Aorta (tissue), 5 donors: ENCODE measurements around the gene MUC5AC. TPM values are rescaled to one million over a fixed set of nuclear protein-coding genes. Genes with fewer than 3 reads are reported as not detected.

ENCODE experiments used
- ATAC-seq: fragments of 200-7000 bp; cut with Tn5 transposase; one replicate; pipeline ENCODE4 v1.9.1; 2022; ENCODE audit warnings: moderate library complexity; ENCODE audit not compliant: low FRiP score
- DNase-seq, 2 donors: peaks; one replicate each; pipeline ENCODE4 v3.0.0-alpha.2; 2020
- H3K27ac ChIP-seq, 2 donors: one replicate each; pipeline ENCODE4 v1.5.1; 2013; ENCODE audit warnings: low read length in 2 of 2, mild to moderate bottlenecking in 2 of 2, moderate library complexity in 2 of 2, control low read depth in 1 of 2, inconsistent platforms in 1 of 2, low read depth in 1 of 2
- H3K27me3 ChIP-seq, 2 donors: one replicate each; pipeline ENCODE4 v1.6.1; 2013; ENCODE audit warnings: control low read depth in 1 of 2, low read length in 1 of 2, mild to moderate bottlenecking in 1 of 2, moderate library complexity in 1 of 2; ENCODE audit not compliant: insufficient read depth in 2 of 2, control insufficient read depth in 1 of 2
- H3K36me3 ChIP-seq, 2 donors: one replicate each; pipeline ENCODE4 v1.6.1; 2013; ENCODE audit warnings: control low read depth in 1 of 2, low read length in 1 of 2, mild to moderate bottlenecking in 1 of 2; ENCODE audit not compliant: insufficient read depth in 2 of 2, control insufficient read depth in 1 of 2
- H3K4me1 ChIP-seq, 2 donors: one replicate each; pipeline ENCODE4 v1.6.1; 2013; ENCODE audit warnings: low read length in 2 of 2, control low read depth in 1 of 2, mild to moderate bottlenecking in 1 of 2, moderate library complexity in 1 of 2; ENCODE audit not compliant: insufficient read depth in 2 of 2, control insufficient read depth in 1 of 2
- H3K4me3 ChIP-seq, 2 donors: one replicate each; pipeline ENCODE4 v1.5.1; 2013; ENCODE audit warnings: low read length in 2 of 2, control low read depth in 1 of 2, mild to moderate bottlenecking in 1 of 2
- H3K9me3 ChIP-seq: one replicate; pipeline ENCODE4 v1.6.1; 2013; ENCODE audit warnings: mild to moderate bottlenecking, low read length; ENCODE audit not compliant: control insufficient read depth
- WGBS, 2 donors: extraction: QIAGEN DNeasy Blood & Tissue Kit; methylation state at CpG; one replicate each; pipeline ENCODE4 v1.1.7; 2013; 5-methylcytosine and 5-hydroxymethylcytosine counted together
- intact Hi-C, 2 donors: fragments of 100-400 bp; cut with DNase I; formaldehyde crosslinking; loops; one replicate each; pipeline versions ENCODE4 v1.14.2 to v1.15.0; 2022
- polyA plus RNA-seq, 2 donors: library from polyadenylated mRNA; stranded (reverse); fragments of 200-250 nt; gene quantifications; one replicate each; pipeline ENCODE4 v1.2.3, GENCODE V29; 2013
- total RNA-seq, 2 donors: library from RNA; stranded (reverse); fragmentation: NEBNext Ultra II Directional; extraction: Animal tissue kit (Norgen Biotek cat#: 25700); gene quantifications; one replicate each; pipeline ENCODE4 v1.2.1, GENCODE V29; 2021
- donor health status: healthy with polysubstance abuse.
- donor health status: Bipolar disorder and iron deficiency.
- donor health status: DM: no; HTN: no; CAD: no.
- donor health status: DM: no; HTN: no; CAD: no.
- donor health status: DM: yes; HTN: yes; CAD: no.

The MUC5AC gene
- total and polyA plus RNA-seq, 4 donors: 0.05 TPM; not detected in 3

DNA sequence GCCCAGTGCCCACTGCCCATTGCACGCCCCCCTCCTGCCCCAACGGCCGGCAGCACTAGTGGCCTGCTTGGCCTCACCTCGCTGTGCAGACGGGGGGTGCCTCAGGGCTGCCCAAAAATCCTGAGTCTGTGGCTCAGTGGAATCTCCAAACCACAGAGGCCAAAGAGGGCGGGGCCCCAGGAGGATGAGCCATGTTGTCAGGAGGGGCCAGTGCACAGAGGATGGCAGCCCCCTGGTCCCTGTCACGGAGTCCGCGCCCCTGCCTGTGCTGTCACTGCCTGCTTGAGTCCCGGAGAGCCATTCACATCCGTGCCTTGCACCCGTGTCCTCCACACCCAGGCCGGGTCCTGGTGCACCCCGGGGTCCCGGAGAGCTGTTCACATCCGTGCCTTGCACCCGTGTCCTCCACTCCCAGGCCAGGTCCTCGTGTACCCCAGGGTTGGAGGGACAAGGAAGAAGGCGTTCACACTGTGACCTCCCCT lies 36.4 kb upstream of the MUC5AC start:
- no peaks in the 10 kb centered on the region for H3K36me3 ChIP-seq
- no peaks in the 10 kb centered on the region for H3K4me1 ChIP-seq
- H3K27ac ChIP-seq: no peak overlapping the region
- DNase-seq (peak; percentile 41 to 69), ATAC-seq (peak; percentile 24)
- intact Hi-C loops: no loop called here
- WGBS, 2 donors: 84 to 86% methylated on average over 19 of the region's 19 CpGs
- H3K4me3 ChIP-seq: no peak overlapping the region
- no peaks in the 10 kb centered on the region for H3K9me3 ChIP-seq
- no peaks in the 10 kb centered on the region for H3K27me3 ChIP-seq

DNA sequence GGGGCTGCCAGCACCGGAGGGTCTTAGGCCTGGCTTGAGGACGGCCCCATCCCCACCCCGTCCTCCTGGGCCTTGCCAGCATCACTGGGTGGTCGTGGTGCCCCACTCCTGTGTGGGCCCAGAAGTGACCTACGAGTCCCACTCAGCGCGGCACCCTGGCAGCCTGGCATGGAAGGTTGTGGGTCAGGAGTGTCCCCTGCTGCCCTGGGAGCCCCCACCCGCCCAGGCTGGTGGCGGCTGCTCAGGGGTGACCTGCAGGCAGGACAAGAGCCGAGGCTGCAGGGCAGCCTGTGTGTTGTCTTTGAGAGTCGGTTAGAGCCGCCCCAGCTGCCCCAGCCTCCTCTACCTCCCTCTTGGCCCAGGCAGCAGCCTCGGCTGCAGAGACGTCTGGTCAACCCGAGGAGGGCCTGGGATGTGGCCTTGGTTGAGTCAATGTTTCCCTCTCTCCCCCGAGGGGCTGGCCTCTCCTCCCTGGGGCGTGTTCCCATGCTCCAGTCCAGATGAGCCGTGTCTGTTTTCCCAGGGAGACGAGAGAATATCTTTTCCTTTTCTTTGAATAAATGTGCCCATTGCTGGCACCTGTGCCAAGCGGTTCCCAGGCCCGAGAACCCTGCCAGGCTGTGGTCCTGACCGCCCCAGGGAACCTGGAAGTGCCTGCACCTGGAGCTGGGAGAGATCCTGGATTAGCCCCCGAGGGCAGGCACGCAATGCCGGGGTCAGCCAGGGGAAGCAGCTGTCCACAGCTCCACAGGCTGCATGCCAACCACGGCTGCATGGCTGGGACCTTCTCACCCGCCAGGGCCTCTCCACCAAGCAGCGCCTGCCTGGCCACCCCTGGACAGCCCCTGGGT lies 35.7 kb upstream of the MUC5AC start:
- intact Hi-C loops: no loop called here
- no peak overlapping the region for H3K4me3 ChIP-seq
- WGBS, 2 donors: 64% methylated on average over 26 to 28 of the region's 28 CpGs
- H3K36me3 ChIP-seq: no peaks in the 10 kb centered on the region
- H3K9me3 ChIP-seq: no peaks in the 10 kb centered on the region
- ATAC-seq: no peak
- H3K27me3 ChIP-seq: no peaks in the 10 kb centered on the region
- no peaks in the 10 kb centered on the region for H3K4me1 ChIP-seq
- DNase-seq: peak; percentile 35 to 68
- H3K27ac ChIP-seq: no peak overlapping the region

GRCh38 chr11:1122664-1123002 lies 35.1 kb upstream of the MUC5AC start:
- Histone ChIP-seq H3K27me3 (no peaks in the 10 kb centered on the region), H3K4me3 (no peak overlapping the region), H3K27ac (no peak overlapping the region), H3K4me1 (no peaks in the 10 kb centered on the region), H3K9me3 (no peaks in the 10 kb centered on the region), H3K36me3 (no peaks in the 10 kb centered on the region)
- WGBS, 2 donors: 76 to 80% methylated on average over 7 of the region's 7 CpGs
- DNase-seq (no peak), ATAC-seq (no peak)
- intact Hi-C loops: no loop called here

DNA sequence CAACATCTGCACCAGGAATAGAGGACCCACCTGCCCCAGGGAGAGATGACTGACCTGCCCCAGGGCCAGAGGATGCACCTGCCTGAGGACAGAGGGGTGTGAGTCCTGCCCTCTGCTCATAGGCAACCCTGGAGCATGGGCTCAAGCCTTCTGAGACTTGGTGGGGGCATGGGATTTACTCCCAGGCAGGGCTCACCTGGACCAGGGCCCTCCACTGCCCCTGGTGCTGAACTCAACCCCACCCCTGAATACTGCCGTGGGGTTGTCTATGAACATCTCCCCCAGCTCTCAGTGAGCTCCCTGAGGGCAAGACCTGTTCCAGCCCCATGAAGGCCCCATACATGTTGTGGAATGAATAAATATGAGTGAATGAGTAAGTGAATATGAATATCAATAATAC lies 33.8 kb upstream of the MUC5AC start:
- Histone ChIP-seq H3K4me1 (no peaks in the 10 kb centered on the region), H3K36me3 (no peaks in the 10 kb centered on the region), H3K27me3 (no peaks in the 10 kb centered on the region), H3K27ac (no peak overlapping the region), H3K4me3 (no peak overlapping the region), H3K9me3 (no peaks in the 10 kb centered on the region)
- DNase-seq (peak in 1 of 2 donors; percentile 40), ATAC-seq (no peak)
- intact Hi-C loops: no loop called here
- WGBS, 2 donors: 84 to 86% methylated on average over 1 of the region's 1 CpG

DNA sequence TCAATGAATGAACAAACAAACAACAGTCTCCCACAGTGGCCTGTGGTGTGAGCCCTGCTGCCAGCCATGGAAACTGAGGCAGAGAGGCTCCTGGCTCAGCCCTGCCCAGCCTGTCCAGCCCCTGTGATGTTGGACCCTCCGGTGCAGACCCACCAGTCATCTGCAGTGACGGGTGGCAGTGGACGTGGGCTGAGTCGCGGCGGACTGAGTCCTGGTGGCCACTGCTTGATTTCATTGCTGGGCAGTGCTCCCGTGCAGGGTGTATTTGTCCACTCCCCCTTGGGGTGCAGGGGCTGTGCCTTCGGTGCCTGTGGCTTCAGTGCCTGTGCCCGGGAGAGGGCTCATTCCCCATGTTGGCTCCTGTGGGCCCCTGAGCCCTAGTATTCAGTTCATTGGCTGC lies 31.9 kb upstream of the MUC5AC start:
- no peak overlapping the region for H3K27ac ChIP-seq
- no peak for ATAC-seq
- no peaks in the 10 kb centered on the region for H3K4me1 ChIP-seq
- H3K36me3 ChIP-seq: no peaks in the 10 kb centered on the region
- no peaks in the 10 kb centered on the region for H3K27me3 ChIP-seq
- no peaks in the 10 kb centered on the region for H3K9me3 ChIP-seq
- H3K4me3 ChIP-seq: no peak overlapping the region
- 93% methylated on average over 9 of the region's 9 CpGs for WGBS, 2 donors
- intact Hi-C loops: no loop called here
- peak in 1 of 2 donors; percentile 43 for DNase-seq

DNA sequence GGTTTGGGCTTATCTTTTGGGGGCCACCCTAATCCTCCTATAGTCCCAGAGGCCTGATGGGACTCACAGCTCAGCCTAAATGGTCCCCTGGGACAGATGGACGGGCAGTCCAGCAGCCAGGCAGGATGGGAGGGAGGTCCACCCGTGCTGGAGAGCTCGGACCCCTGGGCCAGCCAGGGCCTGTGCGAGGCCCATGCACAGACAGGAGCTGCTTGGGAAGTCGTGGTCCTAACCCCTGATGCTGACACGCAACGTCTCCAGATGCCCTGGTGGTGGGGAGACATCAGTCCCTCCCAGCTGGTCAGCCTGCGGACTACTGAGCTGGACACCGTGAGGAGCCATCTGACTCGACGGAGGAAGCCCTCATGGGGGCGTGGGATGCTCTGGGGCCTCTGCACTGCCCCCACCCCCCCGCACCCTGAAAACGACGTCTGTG lies 31.2 kb upstream of the MUC5AC start:
- Histone ChIP-seq H3K9me3 (no peaks in the 10 kb centered on the region), H3K36me3 (no peaks in the 10 kb centered on the region), H3K4me3 (no peak overlapping the region), H3K27me3 (no peaks in the 10 kb centered on the region), H3K27ac (no peak overlapping the region), H3K4me1 (no peaks in the 10 kb centered on the region)
- intact Hi-C loops: no loop called here
- DNase-seq: peak; percentile 25 to 32
- 81 to 83% methylated on average over 15 of the region's 15 CpGs for WGBS, 2 donors
- no peak for ATAC-seq

DNA sequence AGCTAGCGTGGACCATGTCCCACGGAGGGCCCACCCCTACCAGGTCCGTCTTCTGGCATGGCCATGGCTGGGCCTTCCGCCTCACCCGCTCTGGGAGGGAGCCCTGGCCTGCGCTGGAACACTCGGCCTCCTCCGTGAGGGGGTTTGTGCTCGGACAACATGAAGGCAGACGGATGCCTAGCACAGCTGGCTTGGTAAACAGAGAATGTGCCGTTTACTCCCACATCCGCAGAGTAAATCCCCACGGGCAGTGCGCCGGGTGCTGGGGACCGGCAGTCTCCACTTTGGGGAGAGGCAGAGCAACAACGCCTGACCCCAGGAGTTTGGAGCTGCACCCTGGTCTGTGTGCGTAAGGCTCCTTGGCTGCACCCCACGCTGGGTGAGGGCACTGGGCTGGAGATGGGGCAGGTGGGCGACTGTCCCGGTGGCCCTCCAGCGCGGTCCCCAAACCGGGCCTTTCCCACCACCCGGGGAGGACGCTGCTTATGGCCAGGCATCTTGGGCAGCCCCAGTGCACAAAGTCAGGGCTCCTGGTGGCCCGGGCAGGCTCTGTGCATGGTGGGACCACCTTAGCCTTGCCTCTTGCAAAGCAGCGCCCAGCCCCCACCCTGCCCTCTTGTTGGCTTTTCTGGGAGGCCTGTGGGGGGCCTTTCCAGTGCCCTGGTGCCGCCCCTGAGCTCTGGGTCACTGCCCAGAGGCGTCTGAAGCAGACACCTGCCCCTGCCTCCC lies 30.7 kb upstream of the MUC5AC start:
- intact Hi-C loops: no loop called here
- Histone ChIP-seq H3K4me1 (no peaks in the 10 kb centered on the region), H3K36me3 (no peaks in the 10 kb centered on the region), H3K4me3 (no peak overlapping the region), H3K27ac (no peak overlapping the region), H3K9me3 (no peaks in the 10 kb centered on the region), H3K27me3 (no peaks in the 10 kb centered on the region)
- ATAC-seq: no peak
- peak; percentile 31 to 71 for DNase-seq
- WGBS, 2 donors: 81 to 83% methylated on average over 30 of the region's 30 CpGs

- ATAC-seq (no peak), DNase-seq (peak in 1 of 2 donors; percentile 45)
- Histone ChIP-seq H3K9me3 (no peaks in the 10 kb centered on the region), H3K4me1 (no peaks in the 10 kb centered on the region), H3K27ac (no peak overlapping the region), H3K27me3 (no peaks in the 10 kb centered on the region), H3K4me3 (no peak overlapping the region), H3K36me3 (no peaks in the 10 kb centered on the region)
- 62 to 67% methylated on average over 14 of the region's 14 CpGs for WGBS, 2 donors
- intact Hi-C loops: no loop called here
Measured at GRCh38 chr11:1127664-1128162, 30.0 kb upstream of the MUC5AC start.
